GM12891 (cell line): ENCODE data around the gene AMBRA1.

Experiments used
- PAX5 ChIP-seq: IDR thresholded peaks from 2 replicates; pipeline ENCODE4 v1.6.1; 2011; ENCODE audit warnings: low read length, moderate library complexity, mild to moderate bottlenecking; ENCODE audit not compliant: insufficient read depth, severe bottlenecking
- POLR2A ChIP-seq: IDR thresholded peaks from 2 replicates; pipeline ENCODE4 v1.6.1; 2011; ENCODE audit warnings: low read depth, low read length, control low read depth
- POLR2AphosphoS5 ChIP-seq: IDR thresholded peaks from 2 replicates; pipeline ENCODE4 v1.6.1; 2011; ENCODE audit warnings: low read depth, low read length, control low read depth
- TAF1 ChIP-seq: IDR thresholded peaks from 2 replicates; pipeline ENCODE4 v1.6.1; 2011; ENCODE audit warnings: low read depth, low read length, control low read depth

DNA sequence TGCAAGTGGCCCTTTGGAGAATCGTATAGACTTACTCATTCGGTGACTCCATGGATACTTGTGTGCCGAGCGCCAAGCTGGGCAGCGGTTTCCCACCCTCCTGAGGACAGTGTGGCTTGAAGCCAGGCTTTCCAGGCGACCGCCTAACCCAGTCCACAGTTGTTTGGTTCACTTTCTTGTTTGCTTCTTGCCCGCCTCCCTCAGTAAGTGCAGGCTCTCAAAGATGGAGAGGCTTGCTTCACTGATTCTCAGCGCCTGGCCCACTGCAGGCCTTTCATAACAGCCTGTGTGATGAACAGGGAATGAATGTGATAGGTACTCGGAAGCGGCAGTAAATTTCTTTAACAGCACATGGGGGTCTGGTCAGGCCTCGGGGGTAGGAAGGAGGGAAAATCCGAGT is 223.6 kb downstream of the AMBRA1 start:
- TF ChIP-seq POLR2A (no peak), POLR2AphosphoS5 (no peak), TAF1 (no peak), PAX5 (no peak)
